ENCODE results near the gene NPHP3.

Gene NPHP3

DNA sequence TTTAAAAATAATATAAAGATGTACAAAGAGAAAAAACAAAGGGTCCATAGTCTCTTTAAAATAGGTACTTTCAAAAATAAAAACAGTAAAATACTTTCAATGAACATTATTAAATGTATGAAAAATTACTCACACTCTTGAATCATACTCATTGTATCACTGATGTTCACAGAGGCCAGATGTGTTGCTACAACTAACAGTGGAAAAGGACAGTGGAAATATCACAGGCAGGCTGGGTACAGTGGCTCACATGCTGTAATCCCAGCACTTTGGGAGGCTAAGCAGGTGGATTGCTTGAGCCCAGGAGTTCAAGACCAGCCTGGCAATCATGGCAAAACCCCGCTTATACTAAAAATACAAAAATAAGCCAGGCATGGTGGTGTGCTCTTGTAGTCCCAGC lies 26.8 kb downstream of the NPHP3 start:
- DNase-seq = no peak

GRCh38 chr3:132694991-132695390 lies 27.2 kb downstream of the NPHP3 start:
- DNase-seq = no peak

DNA sequence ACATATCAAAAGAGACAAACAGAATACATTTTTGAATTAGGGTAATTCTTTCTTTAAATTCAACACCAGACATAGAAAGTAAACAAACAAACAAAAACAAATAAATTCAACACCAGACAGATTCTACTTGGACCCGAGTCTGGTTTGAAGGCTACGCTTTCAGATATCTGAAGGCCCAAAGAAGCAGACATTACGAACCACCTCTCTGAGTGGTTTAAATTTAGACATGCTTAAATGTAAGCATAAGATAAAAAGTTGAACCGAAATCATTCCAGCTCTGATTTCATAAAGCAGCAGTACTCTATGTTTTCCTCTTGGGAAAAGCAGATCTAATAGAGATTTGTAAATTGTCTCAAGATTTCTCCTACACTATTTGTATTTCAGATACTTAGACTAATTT lies 32.2 kb downstream of the NPHP3 start:
- DNase-seq = no peak

GRCh38 chr3:132682201-132682600 lies 40.0 kb downstream of the NPHP3 start:
- DNase-seq = no peak

DNA sequence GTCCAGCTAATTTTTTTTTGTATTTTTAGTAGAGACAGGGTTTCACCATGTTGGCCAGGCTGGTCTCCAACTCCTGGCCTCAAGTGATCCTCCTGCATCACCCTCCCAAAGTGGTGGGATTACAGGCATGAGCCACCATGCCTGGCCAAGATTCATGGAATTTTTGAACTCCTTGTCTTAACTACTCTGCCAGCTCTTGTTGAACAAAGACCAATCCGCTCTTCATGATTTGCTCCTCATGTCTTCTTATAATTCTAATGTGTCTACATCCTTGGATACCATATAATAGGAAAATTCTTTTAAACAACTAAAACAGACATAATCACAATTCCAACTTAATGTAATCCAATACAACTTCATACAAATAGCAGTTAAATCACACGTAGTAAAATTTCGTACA lies 40.8 kb downstream of the NPHP3 start:
- DNase-seq = no peak

- no peak for DNase-seq
Measured at GRCh38 chr3:132679911-132680310, 42.3 kb downstream of the NPHP3 start.

- DNase-seq = no peak
Measured at GRCh38 chr3:132675408-132675807, 46.8 kb downstream of the NPHP3 start.

DNA sequence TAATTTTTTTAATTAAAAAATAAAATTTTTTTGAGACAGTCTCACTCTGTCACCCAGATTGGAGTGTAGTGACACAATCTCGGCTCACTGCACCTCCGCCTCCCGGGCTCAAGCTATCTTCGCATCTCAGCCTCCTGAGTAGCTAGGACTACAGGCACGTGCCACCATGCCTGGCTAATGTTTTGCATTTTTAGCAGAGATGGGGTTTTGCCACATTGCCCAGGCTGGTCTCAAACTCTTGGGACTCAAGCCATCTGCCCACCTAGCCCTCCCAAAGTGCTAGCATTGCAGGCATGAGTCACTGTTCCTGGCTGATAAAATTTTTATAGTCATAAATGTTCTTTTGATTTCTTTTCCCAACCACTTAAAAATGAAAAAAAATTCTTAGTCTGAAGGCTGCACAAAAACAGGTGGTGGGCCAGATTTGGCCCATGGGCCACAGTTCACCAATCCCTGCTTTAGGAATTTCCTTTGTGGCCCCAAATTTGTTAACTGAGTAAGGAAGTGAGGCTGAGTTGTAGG lies 52.9 kb downstream of the NPHP3 start:
- DNase-seq = no peak

DNA sequence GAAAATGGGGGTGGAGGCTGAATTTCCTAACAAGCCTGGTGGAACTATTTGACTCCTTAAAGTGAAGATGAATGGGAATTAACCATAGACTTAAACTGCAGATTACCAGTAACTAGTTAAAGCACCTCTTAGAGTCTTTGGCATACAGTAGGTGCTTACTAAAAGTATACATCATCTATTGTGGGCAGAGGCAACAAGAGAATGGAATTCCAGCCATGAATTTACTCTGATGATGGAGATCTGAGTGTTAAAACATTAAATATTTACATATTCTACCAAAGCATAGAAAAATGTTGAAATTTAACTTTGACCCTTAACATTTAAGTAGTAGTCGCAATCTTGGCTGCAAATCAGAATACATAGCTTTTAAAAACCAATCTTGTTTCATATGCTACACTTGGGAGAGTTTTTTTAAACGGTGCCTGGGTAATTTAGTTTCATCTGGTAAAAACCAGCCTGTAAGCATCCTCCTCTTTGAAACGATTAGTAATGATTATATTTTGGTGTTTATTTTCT lies 56.9 kb downstream of the NPHP3 start:
- no peak for DNase-seq

DNA sequence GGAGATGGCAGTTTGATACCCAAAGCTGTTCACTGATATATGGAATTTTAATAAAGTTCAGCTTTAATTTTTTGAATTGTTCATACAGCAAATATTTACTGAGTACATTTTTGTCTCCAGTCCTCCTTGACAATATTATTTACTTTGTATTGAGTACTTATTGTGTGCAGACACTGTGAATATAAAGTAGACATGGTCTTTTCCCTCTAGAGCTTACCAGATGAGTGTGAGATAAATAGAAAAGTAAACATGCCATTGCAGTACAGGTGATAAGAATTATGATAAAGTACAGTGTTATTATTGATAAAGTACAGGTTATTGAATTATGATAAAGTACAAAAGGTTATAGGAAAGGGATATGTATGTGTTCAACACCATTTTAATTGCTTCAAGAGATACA lies 60.0 kb downstream of the NPHP3 start:
- no peak for DNase-seq

- no peak for DNase-seq
Measured at GRCh38 chr3:132661101-132661500, 61.1 kb downstream of the NPHP3 start.

GRCh38 chr3:132660811-132661070 lies 61.5 kb downstream of the NPHP3 start:
- DNase-seq = no peak

GRCh38 chr3:132660052-132660810 lies 62.0 kb downstream of the NPHP3 start, which contains the start of gene UBA5:
UBA5 (plus strand) TSS chr3:132660329; CDS start chr3:132660538, 209 bp downstream.
- peak; percentile 74 for DNase-seq

GRCh38 chr3:132659365-132660051 lies 62.7 kb downstream of the NPHP3 start, which contains the start of gene ACAD11:
ACAD11 (minus strand) TSS chr3:132659809; CDS start chr3:132659751, 58 bp downstream.
- peak; percentile 40 for DNase-seq

GRCh38 chr3:132659000-132659364 lies 63.2 kb downstream of the NPHP3 start:
- DNase-seq = peak; percentile 1

- DNase-seq = no peak
Measured at GRCh38 chr3:132657869-132658747, 64.1 kb downstream of the NPHP3 start.

GRCh38 chr3:132655471-132655870 lies 66.7 kb downstream of the NPHP3 start:
- DNase-seq = no peak

DNA sequence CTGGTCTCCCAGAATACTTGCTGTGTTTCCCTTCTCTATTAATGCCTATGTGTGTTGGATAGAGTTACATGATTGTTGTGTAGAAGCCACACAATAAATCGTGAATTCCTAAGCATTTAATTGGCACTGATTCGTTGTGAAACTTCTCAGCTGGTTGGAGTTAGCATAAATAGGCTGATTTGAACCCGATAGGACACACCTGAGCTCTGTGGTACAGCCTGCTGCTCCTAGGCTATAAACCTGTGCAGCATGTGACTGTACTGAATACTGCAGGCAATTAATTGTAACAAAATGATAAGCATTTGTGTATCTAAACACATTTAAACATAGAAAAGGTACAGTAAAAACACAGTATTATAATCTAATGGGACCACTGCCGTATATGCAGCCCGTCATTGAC lies 67.5 kb downstream of the NPHP3 start:
- DNase-seq = no peak

DNA sequence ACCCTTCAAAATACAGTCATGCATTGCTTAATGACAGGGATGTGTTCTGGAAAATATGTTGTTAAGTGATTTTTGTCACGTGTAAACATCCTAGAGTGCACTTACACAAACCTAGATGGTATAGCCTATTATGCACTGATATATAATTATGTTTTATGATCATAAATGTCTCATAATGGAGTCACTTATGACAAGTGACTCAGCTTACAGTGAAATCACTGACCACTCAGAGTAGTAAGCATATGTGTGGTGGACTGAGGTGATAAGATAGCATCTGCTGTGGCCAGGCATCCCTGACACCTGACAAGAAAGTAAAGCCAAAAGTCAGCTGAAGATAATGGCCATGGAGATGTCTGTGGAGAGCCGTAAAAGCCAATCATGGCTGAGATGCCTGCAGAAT lies 68.0 kb downstream of the NPHP3 start:
- DNase-seq = no peak

- DNase-seq = no peak
Measured at GRCh38 chr3:132652640-132653270, 69.5 kb downstream of the NPHP3 start.

- no peak for DNase-seq
Measured at GRCh38 chr3:132650153-132650552, 72.1 kb downstream of the NPHP3 start.

DNA sequence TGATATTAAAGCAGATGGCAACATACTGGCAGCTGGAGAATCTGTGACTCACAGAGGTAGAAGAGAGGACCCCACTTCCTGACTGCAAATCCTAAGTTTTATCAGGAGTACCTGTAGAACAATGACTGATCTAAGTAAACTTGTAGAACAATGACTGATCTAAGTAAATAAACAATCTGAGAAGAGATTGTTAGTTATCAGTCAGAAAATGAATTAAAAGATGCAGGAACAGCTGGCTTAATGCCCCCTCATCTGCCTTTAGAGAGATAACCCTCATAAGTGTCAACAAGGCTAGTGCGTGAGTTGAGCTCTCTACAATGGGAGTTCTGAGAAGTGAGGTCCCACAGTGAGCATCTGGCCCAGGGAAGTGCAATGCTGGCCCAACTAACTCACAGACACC lies 77.2 kb downstream of the NPHP3 start:
- no peak for DNase-seq

DNA sequence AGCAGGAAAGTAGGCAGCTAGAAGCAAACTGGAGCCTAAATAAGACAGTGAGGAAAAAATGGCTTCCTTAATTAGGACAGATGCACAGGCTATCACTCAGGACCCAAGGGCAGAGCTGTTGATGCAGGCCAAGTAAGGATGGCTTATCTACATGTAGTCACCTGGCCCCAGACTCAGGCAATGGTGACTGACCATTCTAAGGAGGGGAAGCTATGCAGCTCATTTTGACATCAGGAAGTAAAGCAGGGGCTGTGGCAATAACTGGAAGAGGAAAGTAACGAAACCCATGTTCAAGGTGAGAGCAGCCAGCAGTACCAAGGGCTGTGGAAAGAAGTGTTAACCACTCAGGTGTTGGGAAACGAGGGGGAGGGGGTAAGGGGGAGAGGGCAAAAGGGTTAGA lies 78.8 kb downstream of the NPHP3 start:
- no peak for DNase-seq
